HepG2 (cell line): ENCODE results near the gene KCNK6. TPM values are rescaled to one million over a fixed set of nuclear protein-coding genes. Genes with fewer than 3 reads are reported as not detected.

ENCODE experiments used
- ATAC-seq: fragments of 200-7000 bp; cut with Tn5 transposase; 3 replicates; pipeline ENCODE4 v1.9.1; 2020; ENCODE audit warnings: mild to moderate bottlenecking, moderate library complexity
- BruUV-seq: library from RNA; stranded (reverse); fragments of 400-500 nt; replicated peaks from 2 replicates; lab custom pipeline; 2021; lab: Mats Ljungman, UMichigan
- CTCF ChIA-PET: fragments of 300-600 bp; formaldehyde crosslinking; extraction: SDS; loops from one replicate; lab custom pipeline; 2021; ENCODE audit warnings: low total read pairs, inconsistent platforms, low intra/inter-chr PET ratio; lab: Yijun Ruan, JAX
- POLR2A ChIA-PET: fragments of 350-600 bp; sonication (Branson Sonifier 250); formaldehyde crosslinking; loops from one replicate; lab custom pipeline; 2020; ENCODE audit warnings: antibody characterized with exemption, inconsistent platforms; lab: Yijun Ruan, JAX
- DNase-seq: peaks from one replicate; pipeline ENCODE4 v3.0.0-alpha.2; 2015; ENCODE audit warnings: low spot score
- FAIRE-seq: peaks from 3 replicates; lab custom pipeline; 2011; peaks lifted over from hg19 to GRCh38; lab: Jason Lieb, UNC
- H2AFZ ChIP-seq: one replicate; pipeline ENCODE4 v1.6.1; 2011; ENCODE audit warnings: low read length, inconsistent platforms
- H3K27ac ChIP-seq: fragments of 300-600 bp; 3 replicates; pipeline ENCODE4 v1.8.0; 2011; ENCODE audit warnings: mixed run types, mild to moderate bottlenecking, mixed read lengths, low read length, inconsistent platforms; ENCODE audit not compliant: insufficient read depth; ENCODE audit errors: extremely low read length
- H3K27me3 ChIP-seq, 2 experiments: fragments of 200-600 bp in 1 of 2; 2 replicates in 1 of 2; 3 replicates in 1 of 2; pipeline versions ENCODE4 v1.6.0 to v1.8.0; 2011; ENCODE audit warnings: low read length in 2 of 2, mild to moderate bottlenecking in 2 of 2, moderate library complexity in 2 of 2, inconsistent platforms in 1 of 2; ENCODE audit not compliant: insufficient read depth in 2 of 2, control insufficient read depth in 1 of 2
- H3K36me3 ChIP-seq, 2 experiments: fragments of 200-600 bp in 1 of 2; replicated peaks in 1 of 2; 2 replicates in 1 of 2; 3 replicates in 1 of 2; pipeline versions ENCODE4 v1.5.1 to v1.8.0; 2011; ENCODE audit warnings: low read length in 2 of 2, inconsistent platforms in 1 of 2; ENCODE audit not compliant: insufficient read depth in 2 of 2, control insufficient read depth in 1 of 2
- H3K4me1 ChIP-seq: 2 replicates; pipeline ENCODE4 v1.5.1; 2012; ENCODE audit warnings: low read length, inconsistent platforms; ENCODE audit not compliant: insufficient read depth
- H3K4me2 ChIP-seq: 2 replicates; pipeline ENCODE4 v1.6.0; 2011; ENCODE audit warnings: low read depth, low read length, inconsistent platforms
- H3K4me3 ChIP-seq, 3 experiments: fragments of 200-600 bp in 1 of 3; sonication (generic), shearing (Covaris generic) in 1 of 3; replicated peaks in 1 of 3; 2 replicates each; pipeline ENCODE4 v1.5.1; 2011 to 2016; ENCODE audit warnings: low read length in 3 of 3, inconsistent platforms in 2 of 3, low read depth in 2 of 3, mild to moderate bottlenecking in 2 of 3, control low read depth in 1 of 3, mixed read lengths in 1 of 3; ENCODE audit not compliant: insufficient read depth in 1 of 3
- H3K79me2 ChIP-seq: one replicate; pipeline ENCODE4 v1.6.1; 2011; ENCODE audit warnings: low read length, inconsistent platforms; ENCODE audit not compliant: insufficient read depth
- H3K9ac ChIP-seq: 2 replicates; pipeline ENCODE4 v1.6.0; 2011; ENCODE audit warnings: mild to moderate bottlenecking, low read depth, low read length, inconsistent platforms; ENCODE audit not compliant: insufficient read depth
- H3K9me3 ChIP-seq: 2 replicates; pipeline ENCODE4 v1.5.1; 2012; ENCODE audit warnings: mild to moderate bottlenecking, low read length
- H4K20me1 ChIP-seq: 2 replicates; pipeline ENCODE4 v1.6.0; 2011; ENCODE audit warnings: inconsistent platforms, mild to moderate bottlenecking, low read length, moderate library complexity; ENCODE audit not compliant: insufficient read depth
- KDM4B ChIP-seq: sonication (generic); formaldehyde crosslinking; IDR thresholded peaks from 2 replicates; pipeline ENCODE4 v1.4.0; 2020; ENCODE audit warnings: missing genetic modification reagents
- MXD4 ChIP-seq: IDR thresholded peaks from 2 replicates; pipeline ENCODE4 v1.6.1; 2016; ENCODE audit warnings: mild to moderate bottlenecking, missing biosample characterization, missing genetic modification reagents
- MYC ChIP-seq: sonication (generic); formaldehyde crosslinking; IDR thresholded peaks from 2 replicates; pipeline ENCODE4 v1.9.0; 2021; ENCODE audit warnings: missing genetic modification reagents, borderline replicate concordance
- MYNN ChIP-seq: sonication (generic); formaldehyde crosslinking; IDR thresholded peaks from 2 replicates; pipeline ENCODE4 v1.4.0; 2020; ENCODE audit warnings: mild to moderate bottlenecking, low read depth, missing genetic modification reagents
- ZNF550 ChIP-seq: sonication (generic); formaldehyde crosslinking; IDR thresholded peaks from 2 replicates; pipeline ENCODE4 v1.4.0; 2020; ENCODE audit warnings: mild to moderate bottlenecking, missing genetic modification reagents, borderline replicate concordance
- ZNF713 ChIP-seq: sonication (generic); formaldehyde crosslinking; IDR thresholded peaks from 2 replicates; pipeline ENCODE4 v1.4.0; 2020; ENCODE audit warnings: mild to moderate bottlenecking, missing genetic modification reagents
- ZNF720 ChIP-seq: sonication (generic); formaldehyde crosslinking; IDR thresholded peaks from 2 replicates; pipeline ENCODE4 v1.4.0; 2020; ENCODE audit warnings: missing genetic modification reagents
- whole genome bisulfite sequencing: methylation state at CpG from one replicate; pipeline ENCODE4 v1.1.6; 2017; ENCODE audit warnings: low lambda C conversion rate; 5-methylcytosine and 5-hydroxymethylcytosine counted together
- in situ Hi-C: cut with HindIII; loops from 2 replicates; pipeline ENCODE4 v1.10.0; 2017; ENCODE audit warnings: low pct_unique_long_range_greater_than_20kb; ENCODE audit not compliant: extremely low pct_ligation_motif_present
- intact Hi-C: fragments of 100-400 bp; cut with micrococcal nuclease; formaldehyde crosslinking; loops from one replicate; pipeline ENCODE4 v1.10.0; 2022; ENCODE audit not compliant: unreplicated experiment
- polyA plus RNA-seq, 8 experiments: library from polyadenylated mRNA; depleted of rRNA in 3 of 8; stranded (reverse) in 7 of 8; unstranded in 1 of 8; fragments of >200 nt; fragmentation: Illumina TruSeq in 4 of 8; extraction: Trizol in 4 of 8; gene quantifications; 2 replicates each; pipeline versions ENCODE4 v1.2.1 to v1.2.3, GENCODE V29; 2011 to 2016; ENCODE audit warnings: low read depth in 4 of 8, missing spikeins in 1 of 8, mixed read lengths in 1 of 8; ENCODE audit not compliant: insufficient read depth in 1 of 8
- total RNA-seq, 5 experiments: library from RNA; depleted of rRNA; stranded (reverse); fragments of >200 nt; fragmentation: Illumina TruSeq; extraction: Trizol; gene quantifications; 2 replicates each; pipeline ENCODE4 v1.2.3, GENCODE V29; 2016; ENCODE audit warnings: low read depth in 1 of 5
- TF ChIP-seq, protein P1 (sequence below): sonication (generic); formaldehyde crosslinking; IDR thresholded peaks from 2 replicates; pipeline ENCODE4 v1.9.0; 2021; ENCODE audit warnings: mild to moderate bottlenecking, missing genetic modification reagents
- TF ChIP-seq, protein P2 (sequence below): sonication (generic); IDR thresholded peaks from 2 replicates; pipeline ENCODE4 v1.6.1; 2016; ENCODE audit warnings: low read depth, borderline replicate concordance
- TF ChIP-seq, protein P3 (sequence below): sonication (generic); formaldehyde crosslinking; IDR thresholded peaks from 2 replicates; pipeline ENCODE4 v1.4.0; 2020; ENCODE audit warnings: missing genetic modification reagents
- TF ChIP-seq, protein P4 (sequence below): sonication (generic); formaldehyde crosslinking; IDR thresholded peaks from 2 replicates; pipeline ENCODE4 v1.4.0; 2020; ENCODE audit warnings: missing genetic modification reagents

The KCNK6 gene
- total and polyA plus RNA-seq, 2 of the 13 experiments (the other 11 are each of a cell fraction or from before 2014, with no cell fraction given) = 0.03 TPM; not detected in 1

DNA sequence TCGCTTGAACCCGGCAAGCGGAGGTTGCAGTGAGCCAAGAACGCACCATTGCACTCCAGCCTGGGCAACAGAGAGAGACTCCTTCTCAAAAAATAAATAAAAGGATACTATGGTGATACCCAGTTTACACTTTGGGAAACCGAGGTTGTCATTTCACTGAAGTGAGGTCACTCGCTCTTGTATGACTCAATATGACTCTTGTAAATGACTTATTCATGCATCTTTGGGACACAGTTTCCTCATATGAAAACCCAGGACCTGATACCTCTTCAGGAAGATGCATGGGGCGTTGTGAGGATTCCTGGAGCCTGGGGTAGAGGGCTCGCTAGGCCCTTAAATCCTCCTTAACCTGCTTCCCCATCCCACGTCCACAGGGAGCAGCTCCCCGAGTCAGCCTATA is 59.2 kb downstream of the KCNK6 start:
- ChIA-PET POLR2A (no interaction called here), CTCF (no interaction called here)
- DNase-seq (no peak), ATAC-seq (no peak), FAIRE-seq (no peak)
- H4K20me1 ChIP-seq = peaks cover 6% of the 10 kb centered on the region; the same call in 1 of the 2 replicates
- H3K36me3 ChIP-seq = peaks cover 24 to 55% of the 10 kb centered on the region in 2 experiments
- H3K9me3 ChIP-seq = no peaks in the 10 kb centered on the region
- intact Hi-C loops (no loop called here), in situ Hi-C loops (no loop called here)
- 96% methylated on average over 10 of the region's 10 CpGs for whole genome bisulfite sequencing
- H3K4me3 ChIP-seq = no peak overlapping the region
- no TSS peak for BruUV-seq
- no peak overlapping the region for H3K9ac ChIP-seq
- no peaks in the 10 kb centered on the region; a peak in 1 of 5 replicates for H3K27me3 ChIP-seq
- peaks cover 20% of the 10 kb centered on the region for H3K4me1 ChIP-seq
- no peak overlapping the region for H3K27ac ChIP-seq
- TF ChIP-seq, protein P1, sequence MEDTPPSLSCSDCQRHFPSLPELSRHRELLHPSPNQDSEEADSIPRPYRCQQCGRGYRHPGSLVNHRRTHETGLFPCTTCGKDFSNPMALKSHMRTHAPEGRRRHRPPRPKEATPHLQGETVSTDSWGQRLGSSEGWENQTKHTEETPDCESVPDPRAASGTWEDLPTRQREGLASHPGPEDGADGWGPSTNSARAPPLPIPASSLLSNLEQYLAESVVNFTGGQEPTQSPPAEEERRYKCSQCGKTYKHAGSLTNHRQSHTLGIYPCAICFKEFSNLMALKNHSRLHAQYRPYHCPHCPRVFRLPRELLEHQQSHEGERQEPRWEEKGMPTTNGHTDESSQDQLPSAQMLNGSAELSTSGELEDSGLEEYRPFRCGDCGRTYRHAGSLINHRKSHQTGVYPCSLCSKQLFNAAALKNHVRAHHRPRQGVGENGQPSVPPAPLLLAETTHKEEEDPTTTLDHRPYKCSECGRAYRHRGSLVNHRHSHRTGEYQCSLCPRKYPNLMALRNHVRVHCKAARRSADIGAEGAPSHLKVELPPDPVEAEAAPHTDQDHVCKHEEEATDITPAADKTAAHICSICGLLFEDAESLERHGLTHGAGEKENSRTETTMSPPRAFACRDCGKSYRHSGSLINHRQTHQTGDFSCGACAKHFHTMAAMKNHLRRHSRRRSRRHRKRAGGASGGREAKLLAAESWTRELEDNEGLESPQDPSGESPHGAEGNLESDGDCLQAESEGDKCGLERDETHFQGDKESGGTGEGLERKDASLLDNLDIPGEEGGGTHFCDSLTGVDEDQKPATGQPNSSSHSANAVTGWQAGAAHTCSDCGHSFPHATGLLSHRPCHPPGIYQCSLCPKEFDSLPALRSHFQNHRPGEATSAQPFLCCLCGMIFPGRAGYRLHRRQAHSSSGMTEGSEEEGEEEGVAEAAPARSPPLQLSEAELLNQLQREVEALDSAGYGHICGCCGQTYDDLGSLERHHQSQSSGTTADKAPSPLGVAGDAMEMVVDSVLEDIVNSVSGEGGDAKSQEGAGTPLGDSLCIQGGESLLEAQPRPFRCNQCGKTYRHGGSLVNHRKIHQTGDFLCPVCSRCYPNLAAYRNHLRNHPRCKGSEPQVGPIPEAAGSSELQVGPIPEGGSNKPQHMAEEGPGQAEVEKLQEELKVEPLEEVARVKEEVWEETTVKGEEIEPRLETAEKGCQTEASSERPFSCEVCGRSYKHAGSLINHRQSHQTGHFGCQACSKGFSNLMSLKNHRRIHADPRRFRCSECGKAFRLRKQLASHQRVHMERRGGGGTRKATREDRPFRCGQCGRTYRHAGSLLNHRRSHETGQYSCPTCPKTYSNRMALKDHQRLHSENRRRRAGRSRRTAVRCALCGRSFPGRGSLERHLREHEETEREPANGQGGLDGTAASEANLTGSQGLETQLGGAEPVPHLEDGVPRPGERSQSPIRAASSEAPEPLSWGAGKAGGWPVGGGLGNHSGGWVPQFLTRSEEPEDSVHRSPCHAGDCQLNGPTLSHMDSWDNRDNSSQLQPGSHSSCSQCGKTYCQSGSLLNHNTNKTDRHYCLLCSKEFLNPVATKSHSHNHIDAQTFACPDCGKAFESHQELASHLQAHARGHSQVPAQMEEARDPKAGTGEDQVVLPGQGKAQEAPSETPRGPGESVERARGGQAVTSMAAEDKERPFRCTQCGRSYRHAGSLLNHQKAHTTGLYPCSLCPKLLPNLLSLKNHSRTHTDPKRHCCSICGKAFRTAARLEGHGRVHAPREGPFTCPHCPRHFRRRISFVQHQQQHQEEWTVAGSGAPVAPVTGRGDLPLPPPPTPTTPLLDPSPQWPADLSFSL = no peak
- no peak for TF ChIP-seq ZNF550 (CRISPR knock-in tag)
- TF ChIP-seq, protein P2, sequence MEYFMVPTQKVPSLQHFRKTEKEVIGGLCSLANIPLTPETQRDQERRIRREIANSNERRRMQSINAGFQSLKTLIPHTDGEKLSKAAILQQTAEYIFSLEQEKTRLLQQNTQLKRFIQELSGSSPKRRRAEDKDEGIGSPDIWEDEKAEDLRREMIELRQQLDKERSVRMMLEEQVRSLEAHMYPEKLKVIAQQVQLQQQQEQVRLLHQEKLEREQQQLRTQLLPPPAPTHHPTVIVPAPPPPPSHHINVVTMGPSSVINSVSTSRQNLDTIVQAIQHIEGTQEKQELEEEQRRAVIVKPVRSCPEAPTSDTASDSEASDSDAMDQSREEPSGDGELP = no peak
- no peak for TF ChIP-seq KDM4B (CRISPR knock-in tag)
- TF ChIP-seq ZNF720 = no peak
- no peak for TF ChIP-seq MYC
- TF ChIP-seq, protein P3, sequence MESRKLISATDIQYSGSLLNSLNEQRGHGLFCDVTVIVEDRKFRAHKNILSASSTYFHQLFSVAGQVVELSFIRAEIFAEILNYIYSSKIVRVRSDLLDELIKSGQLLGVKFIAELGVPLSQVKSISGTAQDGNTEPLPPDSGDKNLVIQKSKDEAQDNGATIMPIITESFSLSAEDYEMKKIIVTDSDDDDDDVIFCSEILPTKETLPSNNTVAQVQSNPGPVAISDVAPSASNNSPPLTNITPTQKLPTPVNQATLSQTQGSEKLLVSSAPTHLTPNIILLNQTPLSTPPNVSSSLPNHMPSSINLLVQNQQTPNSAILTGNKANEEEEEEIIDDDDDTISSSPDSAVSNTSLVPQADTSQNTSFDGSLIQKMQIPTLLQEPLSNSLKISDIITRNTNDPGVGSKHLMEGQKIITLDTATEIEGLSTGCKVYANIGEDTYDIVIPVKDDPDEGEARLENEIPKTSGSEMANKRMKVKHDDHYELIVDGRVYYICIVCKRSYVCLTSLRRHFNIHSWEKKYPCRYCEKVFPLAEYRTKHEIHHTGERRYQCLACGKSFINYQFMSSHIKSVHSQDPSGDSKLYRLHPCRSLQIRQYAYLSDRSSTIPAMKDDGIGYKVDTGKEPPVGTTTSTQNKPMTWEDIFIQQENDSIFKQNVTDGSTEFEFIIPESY = no peak
- no peak for TF ChIP-seq MXD4
- TF ChIP-seq ZNF713 (CRISPR knock-in tag) = no peak
- no peak for TF ChIP-seq MYNN (CRISPR knock-in tag)
- TF ChIP-seq, protein P4, sequence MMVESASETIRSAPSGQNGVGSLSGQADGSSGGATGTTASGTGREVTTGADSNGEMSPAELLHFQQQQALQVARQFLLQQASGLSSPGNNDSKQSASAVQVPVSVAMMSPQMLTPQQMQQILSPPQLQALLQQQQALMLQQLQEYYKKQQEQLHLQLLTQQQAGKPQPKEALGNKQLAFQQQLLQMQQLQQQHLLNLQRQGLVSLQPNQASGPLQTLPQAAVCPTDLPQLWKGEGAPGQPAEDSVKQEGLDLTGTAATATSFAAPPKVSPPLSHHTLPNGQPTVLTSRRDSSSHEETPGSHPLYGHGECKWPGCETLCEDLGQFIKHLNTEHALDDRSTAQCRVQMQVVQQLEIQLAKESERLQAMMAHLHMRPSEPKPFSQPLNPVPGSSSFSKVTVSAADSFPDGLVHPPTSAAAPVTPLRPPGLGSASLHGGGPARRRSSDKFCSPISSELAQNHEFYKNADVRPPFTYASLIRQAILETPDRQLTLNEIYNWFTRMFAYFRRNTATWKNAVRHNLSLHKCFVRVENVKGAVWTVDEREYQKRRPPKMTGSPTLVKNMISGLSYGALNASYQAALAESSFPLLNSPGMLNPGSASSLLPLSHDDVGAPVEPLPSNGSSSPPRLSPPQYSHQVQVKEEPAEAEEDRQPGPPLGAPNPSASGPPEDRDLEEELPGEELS = no peak
- H3K79me2 ChIP-seq = peaks cover 22% of the 10 kb centered on the region
- H2AFZ ChIP-seq = no peak overlapping the region
- no peak overlapping the region for H3K4me2 ChIP-seq
